Glomerular visceral epithelial cell (primary cell): ENCODE measurements around the gene SLC27A2.
"Not testable (repeated sequence)": the region's sequence is repeated elsewhere in the genome, so short reads cannot be mapped to it uniquely, and the experiment has no call there.

Experiments
- DNase-seq: peaks from one replicate; pipeline ENCODE4 v3.0.0-alpha.2; 2016; ENCODE audit errors: extremely low spot score

SLC27A2 gene

GRCh38 chr15:50163719-50164410 is 18.1 kb upstream of the SLC27A2 start:
- DNase-seq = no peak

GRCh38 chr15:50164458-50164857 is 17.5 kb upstream of the SLC27A2 start:
- DNase-seq = no peak

- no peak for DNase-seq
Measured at GRCh38 chr15:50166216-50166615, 15.8 kb upstream of the SLC27A2 start.

- DNase-seq = no peak
Measured at GRCh38 chr15:50167110-50167509, 14.9 kb upstream of the SLC27A2 start.

- no peak for DNase-seq
Measured at GRCh38 chr15:50168379-50168778, 13.6 kb upstream of the SLC27A2 start.

GRCh38 chr15:50168783-50169411 is 13.1 kb upstream of the SLC27A2 start:
- DNase-seq = no peak

- not testable (repeated sequence) for DNase-seq
Measured at GRCh38 chr15:50172360-50172895, 9.6 kb upstream of the SLC27A2 start.

- no peak for DNase-seq
Measured at GRCh38 chr15:50176869-50177268, 5.1 kb upstream of the SLC27A2 start.

- DNase-seq = no peak
Measured at GRCh38 chr15:50180091-50180490, 1.9 kb upstream of the SLC27A2 start.

GRCh38 chr15:50180582-50180981 is 1.4 kb upstream of the SLC27A2 start:
- no peak for DNase-seq

- DNase-seq = no peak
Measured at GRCh38 chr15:50181201-50181968, 611 bp upstream of the SLC27A2 start.

GRCh38 chr15:50182219-50183013 is 420 bp downstream of the SLC27A2 start:
- peak; percentile 39 for DNase-seq

GRCh38 chr15:50183112-50183794 is 1.3 kb downstream of the SLC27A2 start:
- DNase-seq = no peak

- DNase-seq = no peak
Measured at GRCh38 chr15:50184863-50185504, 3.0 kb downstream of the SLC27A2 start.

GRCh38 chr15:50186090-50186489 is 4.1 kb downstream of the SLC27A2 start:
- no peak for DNase-seq

GRCh38 chr15:50186752-50187151 is 4.8 kb downstream of the SLC27A2 start:
- DNase-seq = no peak

GRCh38 chr15:50187525-50187924 is 5.5 kb downstream of the SLC27A2 start:
- DNase-seq = no peak

GRCh38 chr15:50187997-50188396 is 6.0 kb downstream of the SLC27A2 start:
- DNase-seq = no peak

- not testable (repeated sequence) for DNase-seq
Measured at GRCh38 chr15:50188793-50189192, 6.8 kb downstream of the SLC27A2 start.

- no peak for DNase-seq
Measured at GRCh38 chr15:50189633-50190032, 7.6 kb downstream of the SLC27A2 start.

GRCh38 chr15:50190166-50190570 is 8.2 kb downstream of the SLC27A2 start:
- DNase-seq = no peak
